Loucy (cell line): ENCODE measurements around the gene STPG3.

Experiments
- H2AFZ ChIP-seq: fragments of 200-600 bp; sonication (generic); 2 replicates; pipeline ENCODE4 v1.6.0; 2016; ENCODE audit warnings: antibody characterized with exemption, mild to moderate bottlenecking, low read length, moderate library complexity
- H3F3A ChIP-seq: fragments of 200-600 bp; 2 replicates; pipeline ENCODE4 v1.6.0; 2016; ENCODE audit warnings: antibody characterized with exemption, low read depth, mild to moderate bottlenecking
- H3K27me3 ChIP-seq: fragments of 200-600 bp; sonication (generic); 2 replicates; pipeline ENCODE4 v1.6.1; 2014; ENCODE audit warnings: low read length, mild to moderate bottlenecking; ENCODE audit not compliant: insufficient read depth, poor library complexity, severe bottlenecking
- H3K36me3 ChIP-seq: fragments of 200-600 bp; sonication (generic); 2 replicates; pipeline ENCODE4 v1.6.1; 2016; ENCODE audit warnings: low read length; ENCODE audit not compliant: insufficient read depth
- H3K4me1 ChIP-seq: fragments of 200-600 bp; sonication (generic); 2 replicates; pipeline ENCODE4 v1.5.1; 2014; ENCODE audit warnings: low read length, mild to moderate bottlenecking; ENCODE audit not compliant: insufficient read depth, poor library complexity, severe bottlenecking
- H3K4me2 ChIP-seq: fragments of 200-600 bp; sonication (generic); 2 replicates; pipeline ENCODE4 v1.6.0; 2014; ENCODE audit warnings: antibody characterized with exemption, low read length, low read depth, mild to moderate bottlenecking; ENCODE audit not compliant: poor library complexity, severe bottlenecking
- H3K4me3 ChIP-seq: fragments of 200-600 bp; sonication (generic); 2 replicates; pipeline ENCODE4 v1.5.1; 2014; ENCODE audit warnings: low read length, mild to moderate bottlenecking, mixed read lengths; ENCODE audit not compliant: poor library complexity, severe bottlenecking
- H3K79me2 ChIP-seq: fragments of 200-600 bp; sonication (generic); 2 replicates; pipeline ENCODE4 v1.6.1; 2014; ENCODE audit warnings: low read length; ENCODE audit not compliant: insufficient read depth
- H3K9ac ChIP-seq: fragments of 200-600 bp; sonication (generic); 2 replicates; pipeline ENCODE4 v1.6.0; 2014; ENCODE audit warnings: mild to moderate bottlenecking, low read depth, low read length, moderate library complexity; ENCODE audit not compliant: poor library complexity, severe bottlenecking
- H3K9me2 ChIP-seq: fragments of 200-600 bp; sonication (generic); replicated peaks from 2 replicates; pipeline ENCODE4 v1.6.1; 2016; ENCODE audit warnings: low read depth, low read length, mixed read lengths
- H3K9me3 ChIP-seq: fragments of 200-600 bp; sonication (generic); 2 replicates; pipeline ENCODE4 v1.6.1; 2014; ENCODE audit warnings: mild to moderate bottlenecking, antibody characterized with exemption, low read length, low read depth; ENCODE audit not compliant: insufficient read depth
- H4K20me1 ChIP-seq: fragments of 200-600 bp; sonication (generic); 2 replicates; pipeline ENCODE4 v1.6.0; 2014; ENCODE audit warnings: antibody characterized with exemption, low read length, mild to moderate bottlenecking; ENCODE audit not compliant: insufficient read depth, poor library complexity, severe bottlenecking
- EZH2phosphoT487 ChIP-seq: fragments of 200-600 bp; IDR thresholded peaks from 2 replicates; pipeline ENCODE4 v1.6.1; 2018; ENCODE audit warnings: antibody characterized with exemption, mild to moderate bottlenecking, moderate library complexity, borderline replicate concordance
- TF ChIP-seq, protein P1 (sequence below): fragments of 200-600 bp; sonication (generic); conservative IDR thresholded peaks from 2 replicates; pipeline ENCODE4 v1.5.1; 2014; ENCODE audit warnings: mild to moderate bottlenecking, antibody characterized with exemption, low read length

The STPG3 gene

DNA sequence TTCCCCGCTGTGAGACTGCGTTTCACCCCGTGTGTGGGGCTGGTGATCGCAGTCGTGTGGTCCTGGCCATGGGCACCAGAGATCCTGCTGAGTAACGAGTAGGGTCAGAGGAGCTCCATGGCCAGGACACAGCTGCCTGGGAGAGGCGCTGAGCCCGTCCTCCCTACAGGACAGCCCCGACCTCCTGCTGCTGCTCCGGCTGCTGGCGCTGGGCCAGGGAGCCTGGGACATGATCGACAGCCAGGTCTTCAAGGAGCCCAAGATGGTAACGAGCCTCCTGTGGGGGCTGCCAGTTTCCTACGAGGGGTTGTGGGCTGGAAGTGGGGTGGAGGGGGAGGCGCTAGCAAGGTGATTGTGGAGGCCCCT, 15.1 kb downstream of the STPG3 start:
- H3F3A ChIP-seq, result no peaks in the 10 kb centered on the region
- TF ChIP-seq, protein P1, sequence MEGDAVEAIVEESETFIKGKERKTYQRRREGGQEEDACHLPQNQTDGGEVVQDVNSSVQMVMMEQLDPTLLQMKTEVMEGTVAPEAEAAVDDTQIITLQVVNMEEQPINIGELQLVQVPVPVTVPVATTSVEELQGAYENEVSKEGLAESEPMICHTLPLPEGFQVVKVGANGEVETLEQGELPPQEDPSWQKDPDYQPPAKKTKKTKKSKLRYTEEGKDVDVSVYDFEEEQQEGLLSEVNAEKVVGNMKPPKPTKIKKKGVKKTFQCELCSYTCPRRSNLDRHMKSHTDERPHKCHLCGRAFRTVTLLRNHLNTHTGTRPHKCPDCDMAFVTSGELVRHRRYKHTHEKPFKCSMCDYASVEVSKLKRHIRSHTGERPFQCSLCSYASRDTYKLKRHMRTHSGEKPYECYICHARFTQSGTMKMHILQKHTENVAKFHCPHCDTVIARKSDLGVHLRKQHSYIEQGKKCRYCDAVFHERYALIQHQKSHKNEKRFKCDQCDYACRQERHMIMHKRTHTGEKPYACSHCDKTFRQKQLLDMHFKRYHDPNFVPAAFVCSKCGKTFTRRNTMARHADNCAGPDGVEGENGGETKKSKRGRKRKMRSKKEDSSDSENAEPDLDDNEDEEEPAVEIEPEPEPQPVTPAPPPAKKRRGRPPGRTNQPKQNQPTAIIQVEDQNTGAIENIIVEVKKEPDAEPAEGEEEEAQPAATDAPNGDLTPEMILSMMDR, result no peak
- TF ChIP-seq EZH2phosphoT487, result no peak
- H3K36me3 ChIP-seq, result peaks cover 4% of the 10 kb centered on the region; the same call in 1 of the 2 replicates

DNA sequence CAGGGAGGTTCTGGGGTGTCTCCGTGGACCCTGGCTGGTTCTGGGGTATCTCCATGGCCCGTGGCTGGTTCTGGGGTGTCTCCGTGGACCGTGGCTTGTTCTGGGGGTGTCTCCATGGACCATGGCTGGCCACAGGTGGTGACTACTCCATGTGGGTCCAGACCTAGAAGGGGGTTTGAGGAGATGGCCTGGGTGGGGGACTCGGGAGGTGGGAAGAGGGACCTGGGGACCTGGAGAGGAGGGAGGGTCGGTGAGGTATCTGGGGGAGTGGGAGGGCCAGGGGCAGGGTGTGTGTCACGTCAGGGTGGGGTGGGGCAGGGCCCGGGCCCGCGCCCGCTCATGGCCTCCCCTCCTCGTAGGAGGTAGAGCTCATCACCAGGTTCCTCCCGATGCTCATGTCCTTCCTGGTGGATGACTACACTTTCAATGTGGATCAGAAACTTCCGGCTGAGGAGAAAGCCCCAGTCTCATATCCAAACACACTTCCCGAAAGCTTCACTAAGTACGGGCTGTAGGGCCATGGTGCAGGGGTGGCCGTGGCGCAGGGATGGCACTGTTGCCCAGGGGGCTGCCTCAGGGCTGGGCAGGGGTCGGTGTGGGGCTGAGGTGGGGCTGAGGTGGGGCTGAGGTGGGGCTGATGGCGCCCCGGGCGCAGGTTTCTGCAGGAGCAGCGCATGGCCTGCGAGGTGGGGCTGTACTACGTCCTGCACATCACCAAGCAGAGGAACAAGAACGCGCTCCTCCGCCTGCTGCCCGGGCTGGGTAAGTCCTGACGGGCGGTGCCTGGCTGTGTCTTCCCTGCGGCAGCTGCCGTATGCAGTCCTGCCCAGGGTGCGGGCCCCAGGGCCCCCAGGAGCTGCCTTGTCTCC, 15.7 kb downstream of the STPG3 start:
- H3F3A ChIP-seq, result no peaks in the 10 kb centered on the region
- no peak overlapping the region for H3K4me2 ChIP-seq
- H4K20me1 ChIP-seq, result peaks cover 3% of the 10 kb centered on the region
- H3K4me1 ChIP-seq, result peaks cover 9% of the 10 kb centered on the region
- TF ChIP-seq EZH2phosphoT487, result no peak
- TF ChIP-seq, protein P1, result no peak
- no peak overlapping the region for H3K9ac ChIP-seq
- no peak overlapping the region for H3K4me3 ChIP-seq
- H2AFZ ChIP-seq, result no peak overlapping the region
- no peaks in the 10 kb centered on the region for H3K9me3 ChIP-seq
- peaks cover 4% of the 10 kb centered on the region; the same call in 1 of the 2 replicates for H3K36me3 ChIP-seq
- H3K79me2 ChIP-seq, result no peaks in the 10 kb centered on the region
- no peaks in the 10 kb centered on the region for H3K27me3 ChIP-seq
- H3K9me2 ChIP-seq, result no peaks in the 10 kb centered on the region

More for the DNA sequence above, 15.1 kb downstream of the STPG3 start:
- Histone ChIP-seq H3K4me2 (no peak overlapping the region), H2AFZ (no peak overlapping the region), H3K9ac (no peak overlapping the region), H3K79me2 (no peaks in the 10 kb centered on the region), H3K27me3 (no peaks in the 10 kb centered on the region), H3K9me2 (no peaks in the 10 kb centered on the region), H4K20me1 (no peaks in the 10 kb centered on the region), H3K4me3 (no peak overlapping the region), H3K4me1 (peaks cover 9% of the 10 kb centered on the region), H3K9me3 (no peaks in the 10 kb centered on the region)

DNA sequence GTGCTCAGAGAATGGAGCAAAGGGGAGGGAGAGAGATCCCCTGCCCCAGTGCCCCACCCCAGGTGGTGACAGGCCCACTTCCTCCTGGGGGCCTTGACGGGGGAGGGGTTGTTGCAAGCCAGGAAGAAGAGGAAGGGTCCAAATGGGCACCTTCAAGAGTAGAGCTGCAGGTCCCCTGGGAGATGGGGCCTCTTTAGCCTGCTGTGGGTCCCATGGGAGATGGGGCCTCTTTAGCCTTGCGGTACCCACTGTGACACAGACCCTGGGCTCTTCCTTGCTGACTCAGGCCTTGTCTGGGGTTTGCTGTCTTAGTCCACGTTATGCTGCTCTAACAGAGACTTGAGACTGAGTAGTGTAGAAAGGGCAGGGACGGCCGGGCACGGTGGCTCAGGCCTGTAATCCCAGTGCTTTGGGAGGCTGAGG, 16.9 kb downstream of the STPG3 start:
- TF ChIP-seq, protein P1, result no peak
- TF ChIP-seq EZH2phosphoT487, result no peak
- H3K27me3 ChIP-seq, result no peaks in the 10 kb centered on the region
- no peaks in the 10 kb centered on the region for H3K9me2 ChIP-seq
- peaks cover 3% of the 10 kb centered on the region for H4K20me1 ChIP-seq
- H3K4me3 ChIP-seq, result no peak overlapping the region
- H3F3A ChIP-seq, result no peaks in the 10 kb centered on the region
- H3K4me2 ChIP-seq, result no peak overlapping the region
- peaks cover 9% of the 10 kb centered on the region for H3K4me1 ChIP-seq
- no peaks in the 10 kb centered on the region for H3K79me2 ChIP-seq
- no peak overlapping the region for H2AFZ ChIP-seq
- H3K36me3 ChIP-seq, result peaks cover 4% of the 10 kb centered on the region; the same call in 1 of the 2 replicates
- H3K9ac ChIP-seq, result no peak overlapping the region
- no peaks in the 10 kb centered on the region for H3K9me3 ChIP-seq
